ENCODE measurements around the gene NALF2.

- no peak for TF ChIP-seq MAX (IDR thresholded peaks at IDR 0.05)
- no peak for TF ChIP-seq EP300 (IDR thresholded peaks at IDR 0.05; ENCODE audit: borderline replicate concordance)
- no peak for TF ChIP-seq TCF12 (IDR thresholded peaks at IDR 0.05; ENCODE audit: low read depth)
- TF ChIP-seq YY1 (IDR thresholded peaks at IDR 0.05; ENCODE audit: low read depth): no peak
- no peak for TF ChIP-seq ZBTB7A (IDR thresholded peaks at IDR 0.05; ENCODE audit: low read depth)
- no peak for TF ChIP-seq TEAD4 (IDR thresholded peaks at IDR 0.05)
- no peak for TF ChIP-seq CEBPB (IDR thresholded peaks at IDR 0.05)
- TF ChIP-seq FOXM1 (IDR thresholded peaks at IDR 0.05; ENCODE audit: borderline replicate concordance, low read depth): no peak
- TF ChIP-seq TAF1 (IDR thresholded peaks at IDR 0.05; ENCODE audit: low read depth): no peak
- TF ChIP-seq CREB1 (IDR thresholded peaks at IDR 0.05; ENCODE audit: low read depth): no peak
- no peak for TF ChIP-seq RAD21 (IDR thresholded peaks at IDR 0.05; ENCODE audit: low read depth)
- TF ChIP-seq USF1 (IDR thresholded peaks at IDR 0.05): no peak
- TF ChIP-seq NFIC (IDR thresholded peaks at IDR 0.05): no peak
Measured at GRCh38 chrX:69457756-69458155, 46.4 kb upstream of the NALF2 start.
